Right atrium auricular region (tissue), 2 donors: ENCODE results near the gene NAT9. TPM values are rescaled to one million over a fixed set of nuclear protein-coding genes. Genes with fewer than 3 reads are reported as not detected.

Experiments used
- DNase-seq: peaks from one replicate; pipeline ENCODE4 v3.0.0-alpha.2; 2019; ENCODE audit warnings: low spot score
- H3K27ac ChIP-seq, 2 donors: fragments of 200-600 bp; sonication (generic); 1 replicate in 1 of 2; 2 replicates in 1 of 2; pipeline ENCODE4 v1.5.1; 2016 to 2019
- H3K27me3 ChIP-seq, 2 donors: fragments of 200-600 bp; sonication (generic); one replicate each; pipeline versions ENCODE4 v1.5.1 to v1.6.0; 2017 to 2019
- H3K36me3 ChIP-seq: fragments of 200-600 bp; sonication (generic); one replicate; pipeline ENCODE4 v1.5.1; 2016
- H3K4me1 ChIP-seq, 2 donors: fragments of 200-600 bp; sonication (generic); one replicate each; pipeline versions ENCODE4 v1.5.1 to v1.6.0; 2017 to 2019
- H3K4me3 ChIP-seq, 2 donors: fragments of 200-600 bp; sonication (generic); 1 replicate in 1 of 2; 2 replicates in 1 of 2; pipeline ENCODE4 v1.5.1; 2017 to 2019; ENCODE audit warnings: mild to moderate bottlenecking in 1 of 2, moderate library complexity in 1 of 2
- H3K9me3 ChIP-seq, 2 donors: fragments of 200-600 bp; sonication (generic); one replicate each; pipeline ENCODE4 v1.5.1; 2019
- CTCF ChIP-seq, 2 donors: fragments of 200-600 bp; sonication (generic); IDR thresholded peaks; one replicate each; pipeline ENCODE4 v1.5.1; 2019; ENCODE audit warnings: antibody characterized with exemption in 2 of 2
- microRNA-seq, 2 donors: library from miRNA; unstranded; fragments of <30 nt; microRNA quantifications; one replicate each; pipeline ENCODE4, GENCODE V29; 2016 to 2017; ENCODE audit warnings: borderline number of aligned reads in 2 of 2, borderline replicate concordance in 1 of 2
- total RNA-seq, 2 donors: library from RNA; depleted of rRNA; stranded (reverse); fragments of >200 nt; gene quantifications; one replicate each; pipeline ENCODE4 v1.1.0, GENCODE V29; 2016

The NAT9 gene
- total RNA-seq, 2 donors from 2014 or later, result 16.2 to 18.7 TPM

GRCh38 chr17:74725111-74725510 is 51.0 kb downstream of the NAT9 start:
- Histone ChIP-seq H3K4me1 (no peaks in the 10 kb centered on the region), H3K9me3 (no peaks in the 10 kb centered on the region), H3K27ac (no peak overlapping the region), H3K27me3 (no peaks in the 10 kb centered on the region), H3K4me3 (no peak overlapping the region), H3K36me3 (no peaks in the 10 kb centered on the region)
- DNase-seq, result no peak
- TF ChIP-seq CTCF (IDR thresholded peaks at IDR 0.05), result no peak

DNA sequence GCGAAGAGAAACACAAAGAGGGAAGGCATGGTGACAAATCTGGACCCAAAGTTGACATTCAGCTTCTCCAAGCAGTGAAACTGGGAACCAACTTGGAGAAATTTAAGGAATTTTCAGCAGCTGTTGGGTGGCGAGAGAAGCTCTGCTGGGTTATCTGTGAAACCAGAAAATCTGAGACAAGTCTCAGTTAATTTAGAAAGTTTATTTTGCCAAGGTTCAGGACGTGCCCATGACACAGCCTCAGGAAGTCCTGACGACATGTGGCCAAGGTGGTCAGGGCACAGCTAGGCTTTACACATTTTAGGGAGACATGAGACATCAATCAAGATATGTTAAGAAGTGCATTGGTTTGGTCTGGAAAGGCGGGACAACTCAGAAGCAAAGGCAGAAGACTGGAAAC is 52.3 kb downstream of the NAT9 start:
- no peak overlapping the region for H3K4me3 ChIP-seq
- no peaks in the 10 kb centered on the region for H3K27me3 ChIP-seq
- H3K4me1 ChIP-seq, result no peaks in the 10 kb centered on the region
- no peaks in the 10 kb centered on the region for H3K9me3 ChIP-seq
- DNase-seq, result no peak
- H3K36me3 ChIP-seq, result no peaks in the 10 kb centered on the region
- no peak overlapping the region for H3K27ac ChIP-seq
- no peak for TF ChIP-seq CTCF (IDR thresholded peaks at IDR 0.05)

- Histone ChIP-seq H3K4me3 (no peak overlapping the region), H3K4me1 (no peaks in the 10 kb centered on the region), H3K27ac (no peak overlapping the region), H3K27me3 (no peaks in the 10 kb centered on the region), H3K9me3 (no peaks in the 10 kb centered on the region), H3K36me3 (no peaks in the 10 kb centered on the region)
- no peak for DNase-seq
- no peak for TF ChIP-seq CTCF (IDR thresholded peaks at IDR 0.05)
Observed at GRCh38 chr17:74722782-74723181, 53.4 kb downstream of the NAT9 start.

Small RNAs within 50 kb of the gene (microRNA-seq; reads per million reads assigned to microRNA genes)
- gene MIR3615, result 21.2 to 29.7 reads per million in 2 donors

Other genes with a start within 250 kb of the NAT9 start
- under 1 TPM in 1 of 2 donors, not detected in 1; 0.31 TPM for gene CD300LB, start 244.9 kb downstream of the NAT9 start, total RNA-seq
- under 1 TPM in 1 of 2 donors, not detected in 1; 0.98 TPM for gene CD300C, start 230.2 kb downstream of the NAT9 start, total RNA-seq
- gene CD300H, start 208.8 kb downstream of the NAT9 start, total RNA-seq, result not detected
- not detected for gene CD300LD, start 184.1 kb downstream of the NAT9 start, total RNA-seq
- 1 to 10 TPM in 1 of 2 donors, under 1 TPM in 1; 0.52 to 1.0 TPM for gene CD300E, start 152.6 kb downstream of the NAT9 start, total RNA-seq
- gene CD300LF, start 63.4 kb downstream of the NAT9 start, total RNA-seq, result under 1 TPM in 1 of 2 donors, not detected in 1; 0.71 TPM
- under 1 TPM; 0.89 to 0.90 TPM for gene RAB37, start 39.1 kb downstream of the NAT9 start, total RNA-seq
- 10 to 100 TPM; 20.2 to 30.9 TPM for gene NHERF1, start 27.7 kb downstream of the NAT9 start, total RNA-seq
- 10 to 100 TPM; 27.6 to 34.4 TPM for gene GRIN2C, start 83.5 kb upstream of the NAT9 start, total RNA-seq
- 1 to 10 TPM; 4.1 to 7.9 TPM for gene FDXR, start 96.6 kb upstream of the NAT9 start, total RNA-seq
- gene FADS6, start 117.3 kb upstream of the NAT9 start, total RNA-seq, result not detected
- gene USH1G, start 146.9 kb upstream of the NAT9 start, total RNA-seq, result under 1 TPM; 0.20 to 0.22 TPM
- gene OTOP2, start 147.9 kb upstream of the NAT9 start, total RNA-seq, result not detected
- gene OTOP3, start 159.6 kb upstream of the NAT9 start, total RNA-seq, result not detected
- gene HID1, start 196.4 kb upstream of the NAT9 start, total RNA-seq, result 10 to 100 TPM; 10.6 to 11.7 TPM
- 10 to 100 TPM; 13.6 to 28.8 TPM for gene CDR2L, start 211.3 kb upstream of the NAT9 start, total RNA-seq
- 100 to 1,000 TPM in 1 of 2 donors, 10 to 100 TPM in 1; 44.8 to 104 TPM for gene MRPL58, start 236.3 kb upstream of the NAT9 start, total RNA-seq